GM12872 (cell line): ENCODE data around the gene ADM5.

Source experiments
- TF ChIP-seq, protein P1 (sequence below): IDR thresholded peaks from 3 replicates; pipeline ENCODE4 v1.5.1; 2011; ENCODE audit warnings: low read depth, mild to moderate bottlenecking, low read length, moderate library complexity; ENCODE audit not compliant: insufficient read depth

ADM5 gene

DNA sequence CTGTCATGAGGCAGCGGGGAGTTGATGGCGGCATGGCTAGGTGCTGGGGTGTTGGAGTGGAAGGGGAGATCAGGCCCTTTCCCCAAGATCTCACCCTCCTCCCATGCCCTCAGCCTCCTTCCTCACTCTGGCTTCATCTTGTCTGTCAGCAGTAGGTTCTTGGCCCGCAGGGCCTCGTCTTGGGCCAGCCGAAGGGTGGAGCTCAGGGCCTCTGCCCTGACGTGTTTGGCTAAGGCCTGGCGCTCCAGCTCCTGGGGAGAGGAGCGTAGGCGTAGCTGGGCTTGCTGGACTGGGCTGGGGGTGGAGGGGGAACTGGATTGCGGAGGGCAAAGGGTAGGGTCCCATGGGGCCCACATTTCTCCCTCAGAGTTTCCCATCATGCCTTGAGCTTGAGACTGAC, 50.5 kb downstream of the ADM5 start:
- TF ChIP-seq, protein P1, sequence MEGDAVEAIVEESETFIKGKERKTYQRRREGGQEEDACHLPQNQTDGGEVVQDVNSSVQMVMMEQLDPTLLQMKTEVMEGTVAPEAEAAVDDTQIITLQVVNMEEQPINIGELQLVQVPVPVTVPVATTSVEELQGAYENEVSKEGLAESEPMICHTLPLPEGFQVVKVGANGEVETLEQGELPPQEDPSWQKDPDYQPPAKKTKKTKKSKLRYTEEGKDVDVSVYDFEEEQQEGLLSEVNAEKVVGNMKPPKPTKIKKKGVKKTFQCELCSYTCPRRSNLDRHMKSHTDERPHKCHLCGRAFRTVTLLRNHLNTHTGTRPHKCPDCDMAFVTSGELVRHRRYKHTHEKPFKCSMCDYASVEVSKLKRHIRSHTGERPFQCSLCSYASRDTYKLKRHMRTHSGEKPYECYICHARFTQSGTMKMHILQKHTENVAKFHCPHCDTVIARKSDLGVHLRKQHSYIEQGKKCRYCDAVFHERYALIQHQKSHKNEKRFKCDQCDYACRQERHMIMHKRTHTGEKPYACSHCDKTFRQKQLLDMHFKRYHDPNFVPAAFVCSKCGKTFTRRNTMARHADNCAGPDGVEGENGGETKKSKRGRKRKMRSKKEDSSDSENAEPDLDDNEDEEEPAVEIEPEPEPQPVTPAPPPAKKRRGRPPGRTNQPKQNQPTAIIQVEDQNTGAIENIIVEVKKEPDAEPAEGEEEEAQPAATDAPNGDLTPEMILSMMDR, result no peak
